OCI-LY1 (cell line): Measurements from ENCODE around the gene IFT27.

Source experiments
- H2AFZ ChIP-seq: fragments of 200-600 bp; sonication (generic), shearing (Covaris generic); 2 replicates; pipeline ENCODE4 v1.6.0; 2014; ENCODE audit warnings: antibody characterized with exemption, mild to moderate bottlenecking, low read length
- H3F3A ChIP-seq: fragments of 200-600 bp; sonication (generic), shearing (Covaris generic); 2 replicates; pipeline ENCODE4 v1.6.0; 2014; ENCODE audit warnings: mild to moderate bottlenecking, antibody characterized with exemption, low read length, moderate library complexity; ENCODE audit not compliant: insufficient read depth
- H3K27ac ChIP-seq: fragments of 200-600 bp; sonication (generic); 2 replicates; pipeline ENCODE4 v1.5.1; 2014; ENCODE audit warnings: low read length, mixed run types, mild to moderate bottlenecking, low read depth; ENCODE audit not compliant: poor library complexity, severe bottlenecking
- H3K27me3 ChIP-seq: fragments of 200-600 bp; sonication (generic); 2 replicates; pipeline ENCODE4 v1.6.0; 2014; ENCODE audit warnings: antibody characterized with exemption, mild to moderate bottlenecking, low read length, moderate library complexity; ENCODE audit not compliant: insufficient read depth
- H3K36me3 ChIP-seq: fragments of 200-600 bp; sonication (generic); 2 replicates; pipeline ENCODE4 v1.6.1; 2014; ENCODE audit warnings: mild to moderate bottlenecking, antibody characterized with exemption, low read length, moderate library complexity, mixed read lengths; ENCODE audit not compliant: insufficient read depth
- H3K4me1 ChIP-seq: fragments of 200-600 bp; sonication (generic); 2 replicates; pipeline ENCODE4 v1.5.1; 2014; ENCODE audit warnings: mild to moderate bottlenecking, low read length, moderate library complexity; ENCODE audit not compliant: insufficient read depth, severe bottlenecking
- H3K4me2 ChIP-seq: fragments of 200-600 bp; sonication (generic), shearing (Covaris generic); 2 replicates; pipeline ENCODE4 v1.6.1; 2014; ENCODE audit warnings: low read length
- H3K4me3 ChIP-seq: fragments of 200-600 bp; sonication (generic); 2 replicates; pipeline ENCODE4 v1.5.1; 2014; ENCODE audit warnings: low read length, low read depth, mild to moderate bottlenecking, mixed read lengths; ENCODE audit not compliant: poor library complexity, severe bottlenecking
- H3K79me2 ChIP-seq: fragments of 200-600 bp; shearing (Covaris generic); 2 replicates; pipeline ENCODE4 v1.6.1; 2016; ENCODE audit warnings: mixed run types, low read length, mixed read lengths; ENCODE audit not compliant: insufficient read depth
- H3K9ac ChIP-seq: fragments of 200-600 bp; sonication (generic), shearing (Covaris generic); 2 replicates; pipeline ENCODE4 v1.6.1; 2014; ENCODE audit warnings: mild to moderate bottlenecking, low read length, mixed read lengths
- H3K9me2 ChIP-seq: fragments of 200-600 bp; sonication (generic), shearing (Covaris generic); 2 replicates; pipeline ENCODE4 v1.6.1; 2014; ENCODE audit warnings: low read depth, mild to moderate bottlenecking, low read length, mixed read lengths
- H3K9me3 ChIP-seq: fragments of 200-600 bp; shearing (Covaris generic); 2 replicates; pipeline ENCODE4 v1.6.1; 2014; ENCODE audit warnings: low read length, mixed read lengths
- H4K20me1 ChIP-seq: fragments of 200-600 bp; sonication (generic), shearing (Covaris generic); 2 replicates; pipeline ENCODE4 v1.6.0; 2016; ENCODE audit warnings: mild to moderate bottlenecking, low read length; ENCODE audit not compliant: insufficient read depth
- EZH2 ChIP-seq: fragments of 200-600 bp; sonication (generic), shearing (Covaris generic); IDR thresholded peaks from 2 replicates; pipeline ENCODE4 v1.8.0; 2017; ENCODE audit warnings: borderline replicate concordance, mixed run types, mild to moderate bottlenecking, antibody characterized with exemption, low read length, moderate library complexity, mixed read lengths
- TF ChIP-seq, protein P1 (sequence below): fragments of 200-600 bp; sonication (generic), shearing (Covaris generic); IDR thresholded peaks from 2 replicates; pipeline ENCODE4 v1.5.1; 2017; ENCODE audit warnings: mild to moderate bottlenecking, antibody characterized with exemption, low read length, moderate library complexity, mixed read lengths

The IFT27 gene

DNA sequence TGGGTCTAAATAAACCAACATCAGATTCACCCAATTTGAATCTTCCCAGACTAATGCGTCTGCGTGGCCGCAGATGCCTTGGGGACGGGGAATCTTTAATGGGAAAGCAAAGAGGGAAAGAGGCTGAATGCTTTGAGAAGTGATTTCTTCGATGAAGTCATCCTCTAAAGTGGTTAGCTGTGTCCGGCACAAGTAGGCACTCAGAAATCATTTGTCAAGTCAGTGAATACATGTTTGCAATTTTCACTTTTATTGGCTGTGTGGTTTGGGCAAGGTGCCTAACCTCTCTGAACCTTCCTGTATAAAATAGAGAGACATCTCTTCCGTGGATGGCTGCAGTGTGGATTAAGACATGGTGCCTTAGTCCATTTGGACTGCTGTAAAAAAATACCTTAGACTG is 19.7 kb upstream of the IFT27 start:
- H2AFZ ChIP-seq, result no peak overlapping the region
- H4K20me1 ChIP-seq, result no peaks in the 10 kb centered on the region
- no peak overlapping the region for H3K4me3 ChIP-seq
- H3F3A ChIP-seq, result no peaks in the 10 kb centered on the region
- no peak for TF ChIP-seq EZH2
- TF ChIP-seq, protein P1, sequence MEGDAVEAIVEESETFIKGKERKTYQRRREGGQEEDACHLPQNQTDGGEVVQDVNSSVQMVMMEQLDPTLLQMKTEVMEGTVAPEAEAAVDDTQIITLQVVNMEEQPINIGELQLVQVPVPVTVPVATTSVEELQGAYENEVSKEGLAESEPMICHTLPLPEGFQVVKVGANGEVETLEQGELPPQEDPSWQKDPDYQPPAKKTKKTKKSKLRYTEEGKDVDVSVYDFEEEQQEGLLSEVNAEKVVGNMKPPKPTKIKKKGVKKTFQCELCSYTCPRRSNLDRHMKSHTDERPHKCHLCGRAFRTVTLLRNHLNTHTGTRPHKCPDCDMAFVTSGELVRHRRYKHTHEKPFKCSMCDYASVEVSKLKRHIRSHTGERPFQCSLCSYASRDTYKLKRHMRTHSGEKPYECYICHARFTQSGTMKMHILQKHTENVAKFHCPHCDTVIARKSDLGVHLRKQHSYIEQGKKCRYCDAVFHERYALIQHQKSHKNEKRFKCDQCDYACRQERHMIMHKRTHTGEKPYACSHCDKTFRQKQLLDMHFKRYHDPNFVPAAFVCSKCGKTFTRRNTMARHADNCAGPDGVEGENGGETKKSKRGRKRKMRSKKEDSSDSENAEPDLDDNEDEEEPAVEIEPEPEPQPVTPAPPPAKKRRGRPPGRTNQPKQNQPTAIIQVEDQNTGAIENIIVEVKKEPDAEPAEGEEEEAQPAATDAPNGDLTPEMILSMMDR, result no peak
- H3K27ac ChIP-seq, result no peak overlapping the region
- no peak overlapping the region for H3K4me2 ChIP-seq
- H3K79me2 ChIP-seq, result no peaks in the 10 kb centered on the region
- H3K27me3 ChIP-seq, result peaks cover 2% of the 10 kb centered on the region; the same call in 1 of the 2 replicates
- H3K9me2 ChIP-seq, result no peaks in the 10 kb centered on the region
- H3K4me1 ChIP-seq, result peaks cover 5% of the 10 kb centered on the region
- no peaks in the 10 kb centered on the region for H3K36me3 ChIP-seq
- no peaks in the 10 kb centered on the region for H3K9me3 ChIP-seq
- no peak overlapping the region for H3K9ac ChIP-seq

DNA sequence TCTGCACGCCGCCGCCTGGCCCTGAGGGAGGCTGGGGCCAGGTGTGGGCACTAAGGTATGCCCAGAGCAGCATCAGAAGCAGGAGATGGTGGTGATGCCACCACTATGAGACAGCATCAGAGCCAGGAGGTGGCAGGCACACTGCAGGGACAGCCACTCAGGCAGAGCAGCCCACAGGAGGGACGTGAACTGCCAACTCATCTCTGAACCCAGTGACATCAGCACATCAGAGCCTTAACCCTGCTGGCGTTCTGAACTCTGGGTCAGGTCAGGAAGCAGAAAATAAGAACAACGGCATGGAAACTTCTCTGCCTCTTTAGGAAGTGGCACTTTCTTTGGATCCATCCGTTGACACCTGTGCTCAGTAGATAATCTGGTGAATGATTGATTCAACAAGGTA is 14.7 kb upstream of the IFT27 start:
- 0 out of 2 replicates have a peak, but pooled peaks cover 4% of the 10 kb centered on the region for H3K27me3 ChIP-seq

DNA sequence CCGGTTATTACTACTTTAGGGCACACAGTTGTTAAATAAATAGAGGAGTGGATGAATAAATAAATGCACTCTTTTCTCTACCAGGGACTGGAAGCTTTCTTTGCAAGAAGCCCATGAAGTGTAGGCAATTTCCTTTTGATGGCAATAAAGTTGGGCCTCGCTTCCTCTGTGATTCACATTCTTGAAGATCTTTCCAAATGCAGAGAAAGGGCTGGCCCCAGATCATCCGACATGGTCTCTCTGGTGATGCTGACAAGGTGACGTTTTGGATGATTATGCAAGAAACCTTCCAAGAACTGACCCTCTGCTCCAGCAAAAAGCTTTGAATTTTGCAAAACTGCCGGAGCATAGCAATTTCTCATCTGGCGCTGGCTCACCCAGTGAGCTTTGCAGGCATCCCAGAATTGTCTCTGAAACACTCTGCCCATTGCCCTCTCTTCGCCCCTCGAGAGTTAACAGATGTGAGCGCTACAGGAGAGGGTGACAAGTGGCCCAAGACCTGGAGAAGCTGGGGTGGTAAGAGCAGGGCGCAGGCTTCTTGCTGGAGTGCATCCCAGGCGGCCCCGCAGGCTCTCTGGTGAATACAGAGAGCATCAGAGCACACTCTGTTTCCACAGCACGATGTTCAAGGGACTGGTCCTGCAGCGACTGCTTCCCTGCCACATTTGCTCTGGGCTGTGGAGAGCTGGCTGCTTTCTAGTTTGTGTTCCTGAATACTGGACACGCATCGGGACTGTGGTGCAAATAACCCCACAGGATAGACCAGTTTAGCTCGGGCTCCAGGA is 11.5 kb upstream of the IFT27 start:
- no peaks in the 10 kb centered on the region for H3K36me3 ChIP-seq
- TF ChIP-seq, protein P1, result no peak
- no peak for TF ChIP-seq EZH2
- no peak overlapping the region for H3K27ac ChIP-seq
- H3K79me2 ChIP-seq, result no peaks in the 10 kb centered on the region
- H3K27me3 ChIP-seq, result 0 out of 2 replicates have a peak, but pooled peaks cover 4% of the 10 kb centered on the region
- H3K9ac ChIP-seq, result no peak overlapping the region
- H3F3A ChIP-seq, result no peaks in the 10 kb centered on the region
- peaks cover 5% of the 10 kb centered on the region for H3K4me1 ChIP-seq
- no peaks in the 10 kb centered on the region for H3K9me3 ChIP-seq
- H3K4me2 ChIP-seq, result no peak overlapping the region
- H2AFZ ChIP-seq, result no peak overlapping the region
- no peaks in the 10 kb centered on the region for H3K9me2 ChIP-seq
- no peaks in the 10 kb centered on the region for H4K20me1 ChIP-seq
- no peak overlapping the region for H3K4me3 ChIP-seq

More for the DNA sequence above, 14.7 kb upstream of the IFT27 start:
- Histone ChIP-seq H3K9me2 (no peaks in the 10 kb centered on the region), H3K4me3 (no peak overlapping the region), H3K9me3 (no peaks in the 10 kb centered on the region), H3K4me2 (no peak overlapping the region), H3K4me1 (peaks cover 5% of the 10 kb centered on the region), H3K79me2 (no peaks in the 10 kb centered on the region), H2AFZ (no peak overlapping the region), H4K20me1 (no peaks in the 10 kb centered on the region), H3K9ac (no peak overlapping the region), H3K36me3 (no peaks in the 10 kb centered on the region), H3F3A (no peaks in the 10 kb centered on the region), H3K27ac (no peak overlapping the region)
- no peak for TF ChIP-seq EZH2
- TF ChIP-seq, protein P1, result no peak
